ENCODE results near the gene MGAT3.

Gene MGAT3

DNA sequence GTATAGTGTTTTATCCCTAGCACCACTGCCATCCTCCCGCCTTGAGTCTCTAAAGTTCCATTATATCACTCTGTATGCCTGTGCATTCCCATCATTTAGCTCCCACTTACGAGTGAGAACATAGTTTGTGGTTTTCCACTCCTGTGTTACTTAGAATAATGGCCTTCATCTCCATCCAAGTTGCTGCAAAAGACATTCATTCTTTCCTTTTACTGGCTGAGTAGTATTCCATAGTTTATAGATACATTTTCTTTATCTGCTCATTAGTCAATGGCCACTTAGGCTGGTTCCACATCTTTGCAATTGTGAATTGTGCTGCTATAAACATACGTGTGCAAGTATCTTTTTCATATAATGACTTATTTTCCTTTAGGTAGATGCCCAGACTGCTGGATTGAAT, 32.8 kb upstream of the MGAT3 start:
- no peak for DNase-seq (ENCODE audit: low read depth in 1 of 2, low spot score in 1 of 2)
- Histone ChIP-seq H3K27me3 (ENCODE audit: insufficient read depth, poor library complexity, severe bottlenecking) (no peaks in the 10 kb centered on the region), H3K27ac (replicated peaks) (no peak overlapping the region), H3K4me3 (replicated peaks; ENCODE audit: insufficient read depth, low read length) (no peak overlapping the region)
- no peak for TF ChIP-seq GABPA (IDR thresholded peaks at IDR 0.05; ENCODE audit: low read depth)
- TF ChIP-seq, protein P1, sequence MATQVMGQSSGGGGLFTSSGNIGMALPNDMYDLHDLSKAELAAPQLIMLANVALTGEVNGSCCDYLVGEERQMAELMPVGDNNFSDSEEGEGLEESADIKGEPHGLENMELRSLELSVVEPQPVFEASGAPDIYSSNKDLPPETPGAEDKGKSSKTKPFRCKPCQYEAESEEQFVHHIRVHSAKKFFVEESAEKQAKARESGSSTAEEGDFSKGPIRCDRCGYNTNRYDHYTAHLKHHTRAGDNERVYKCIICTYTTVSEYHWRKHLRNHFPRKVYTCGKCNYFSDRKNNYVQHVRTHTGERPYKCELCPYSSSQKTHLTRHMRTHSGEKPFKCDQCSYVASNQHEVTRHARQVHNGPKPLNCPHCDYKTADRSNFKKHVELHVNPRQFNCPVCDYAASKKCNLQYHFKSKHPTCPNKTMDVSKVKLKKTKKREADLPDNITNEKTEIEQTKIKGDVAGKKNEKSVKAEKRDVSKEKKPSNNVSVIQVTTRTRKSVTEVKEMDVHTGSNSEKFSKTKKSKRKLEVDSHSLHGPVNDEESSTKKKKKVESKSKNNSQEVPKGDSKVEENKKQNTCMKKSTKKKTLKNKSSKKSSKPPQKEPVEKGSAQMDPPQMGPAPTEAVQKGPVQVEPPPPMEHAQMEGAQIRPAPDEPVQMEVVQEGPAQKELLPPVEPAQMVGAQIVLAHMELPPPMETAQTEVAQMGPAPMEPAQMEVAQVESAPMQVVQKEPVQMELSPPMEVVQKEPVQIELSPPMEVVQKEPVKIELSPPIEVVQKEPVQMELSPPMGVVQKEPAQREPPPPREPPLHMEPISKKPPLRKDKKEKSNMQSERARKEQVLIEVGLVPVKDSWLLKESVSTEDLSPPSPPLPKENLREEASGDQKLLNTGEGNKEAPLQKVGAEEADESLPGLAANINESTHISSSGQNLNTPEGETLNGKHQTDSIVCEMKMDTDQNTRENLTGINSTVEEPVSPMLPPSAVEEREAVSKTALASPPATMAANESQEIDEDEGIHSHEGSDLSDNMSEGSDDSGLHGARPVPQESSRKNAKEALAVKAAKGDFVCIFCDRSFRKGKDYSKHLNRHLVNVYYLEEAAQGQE (IDR thresholded peaks at IDR 0.05; ENCODE audit: insufficient replicate concordance, low read depth): no peak
- TF ChIP-seq, protein P2, sequence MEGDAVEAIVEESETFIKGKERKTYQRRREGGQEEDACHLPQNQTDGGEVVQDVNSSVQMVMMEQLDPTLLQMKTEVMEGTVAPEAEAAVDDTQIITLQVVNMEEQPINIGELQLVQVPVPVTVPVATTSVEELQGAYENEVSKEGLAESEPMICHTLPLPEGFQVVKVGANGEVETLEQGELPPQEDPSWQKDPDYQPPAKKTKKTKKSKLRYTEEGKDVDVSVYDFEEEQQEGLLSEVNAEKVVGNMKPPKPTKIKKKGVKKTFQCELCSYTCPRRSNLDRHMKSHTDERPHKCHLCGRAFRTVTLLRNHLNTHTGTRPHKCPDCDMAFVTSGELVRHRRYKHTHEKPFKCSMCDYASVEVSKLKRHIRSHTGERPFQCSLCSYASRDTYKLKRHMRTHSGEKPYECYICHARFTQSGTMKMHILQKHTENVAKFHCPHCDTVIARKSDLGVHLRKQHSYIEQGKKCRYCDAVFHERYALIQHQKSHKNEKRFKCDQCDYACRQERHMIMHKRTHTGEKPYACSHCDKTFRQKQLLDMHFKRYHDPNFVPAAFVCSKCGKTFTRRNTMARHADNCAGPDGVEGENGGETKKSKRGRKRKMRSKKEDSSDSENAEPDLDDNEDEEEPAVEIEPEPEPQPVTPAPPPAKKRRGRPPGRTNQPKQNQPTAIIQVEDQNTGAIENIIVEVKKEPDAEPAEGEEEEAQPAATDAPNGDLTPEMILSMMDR (IDR thresholded peaks at IDR 0.05; ENCODE audit: insufficient read depth, low read length): no peak
- TF ChIP-seq POLR2AphosphoS5 (IDR thresholded peaks at IDR 0.05; ENCODE audit: low read depth): no peak
- no peak for TF ChIP-seq SPI1 (IDR thresholded peaks at IDR 0.05; ENCODE audit: borderline replicate concordance, low read depth)

DNA sequence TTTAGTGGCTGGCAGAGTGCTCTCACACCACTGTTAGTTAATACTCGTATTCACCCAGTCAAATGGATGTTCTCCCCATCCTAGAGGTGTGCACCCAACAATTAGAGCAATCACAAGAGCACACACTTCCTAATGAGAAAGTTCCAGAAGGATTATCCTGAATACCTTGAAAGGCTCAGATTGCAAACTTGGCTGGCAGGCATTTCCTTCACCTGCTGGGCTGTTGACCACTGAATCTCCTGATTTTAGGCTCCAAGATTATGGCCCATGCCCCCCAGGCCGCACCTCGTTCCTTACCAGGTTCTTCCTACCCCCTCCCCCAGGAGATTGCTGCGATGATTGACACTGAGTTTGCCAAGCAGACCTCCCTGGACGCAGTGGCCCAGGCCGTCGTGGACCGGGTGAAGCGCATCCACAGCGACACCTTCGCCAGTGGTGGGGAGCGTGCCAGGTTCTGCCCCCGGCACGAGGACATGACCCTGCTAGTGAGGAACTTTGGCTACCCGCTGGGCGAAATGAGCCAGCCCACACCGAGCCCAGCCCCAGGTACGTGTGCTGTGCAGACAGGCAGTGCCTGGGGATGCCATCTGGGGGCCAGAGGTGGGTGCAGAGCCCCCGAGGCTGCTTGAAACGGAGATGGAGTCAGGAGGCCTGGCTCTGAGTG, 30.3 kb upstream of the MGAT3 start:
- no peak for TF ChIP-seq SPI1 (IDR thresholded peaks at IDR 0.05; ENCODE audit: borderline replicate concordance, low read depth)
- TF ChIP-seq POLR2AphosphoS5 (IDR thresholded peaks at IDR 0.05; ENCODE audit: low read depth): no peak
- TF ChIP-seq, protein P2 (IDR thresholded peaks at IDR 0.05; ENCODE audit: insufficient read depth, low read length): no peak
- no peak for TF ChIP-seq GABPA (IDR thresholded peaks at IDR 0.05; ENCODE audit: low read depth)
- TF ChIP-seq, protein P1 (IDR thresholded peaks at IDR 0.05; ENCODE audit: insufficient replicate concordance, low read depth): no peak
- no peak for DNase-seq (ENCODE audit: low read depth in 1 of 2, low spot score in 1 of 2)
- no peaks in the 10 kb centered on the region for H3K27me3 ChIP-seq (ENCODE audit: insufficient read depth, poor library complexity, severe bottlenecking)
- H3K4me3 ChIP-seq (replicated peaks; ENCODE audit: insufficient read depth, low read length): no peak overlapping the region
- no peak overlapping the region for H3K27ac ChIP-seq (replicated peaks)

DNA sequence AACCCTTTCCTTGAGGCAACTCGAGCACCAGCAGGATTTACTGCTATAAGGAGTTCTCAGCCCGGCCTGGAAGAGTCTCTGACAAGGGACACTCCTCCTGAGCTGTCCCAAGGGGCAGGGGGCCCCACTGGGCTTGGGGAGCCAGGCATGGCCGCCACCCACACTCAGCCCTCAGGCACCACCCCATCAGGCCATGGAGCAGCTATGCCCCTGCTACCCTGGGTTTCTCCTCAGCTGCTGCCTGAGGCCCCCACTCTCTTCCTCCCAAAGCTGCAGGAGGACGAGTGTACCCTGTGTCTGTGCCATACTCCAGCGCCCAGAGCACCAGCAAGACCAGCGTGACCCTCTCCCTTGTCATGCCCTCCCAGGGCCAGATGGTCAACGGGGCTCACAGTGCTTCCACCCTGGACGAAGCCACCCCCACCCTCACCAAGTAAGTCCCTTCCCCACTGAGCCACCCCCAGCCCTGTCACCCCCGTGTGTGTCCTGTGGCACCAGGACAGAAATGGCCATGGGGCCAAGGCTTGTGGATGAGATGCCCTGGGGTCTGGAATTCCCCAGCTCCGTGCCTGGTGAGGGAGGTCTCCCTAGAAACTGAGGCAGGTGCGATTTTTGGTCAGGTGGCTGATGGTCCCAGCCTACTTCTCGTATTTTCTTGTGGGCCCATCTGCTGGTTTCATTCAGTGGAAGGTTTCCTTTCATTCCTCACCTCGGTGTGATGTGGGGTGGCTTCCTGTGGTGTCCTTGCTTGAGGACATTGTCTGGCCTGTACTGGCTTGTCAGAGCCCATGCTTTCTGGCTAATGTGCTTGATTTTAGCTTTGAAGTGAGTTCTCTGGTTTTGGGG, 28.8 kb upstream of the MGAT3 start:
- Histone ChIP-seq H3K27me3 (ENCODE audit: insufficient read depth, poor library complexity, severe bottlenecking) (no peaks in the 10 kb centered on the region), H3K27ac (replicated peaks) (no peak overlapping the region), H3K4me3 (replicated peaks; ENCODE audit: insufficient read depth, low read length) (no peak overlapping the region)
- no peak for DNase-seq (ENCODE audit: low read depth in 1 of 2, low spot score in 1 of 2)
- TF ChIP-seq, protein P1 (IDR thresholded peaks at IDR 0.05; ENCODE audit: insufficient replicate concordance, low read depth): no peak
- TF ChIP-seq, protein P2 (IDR thresholded peaks at IDR 0.05; ENCODE audit: insufficient read depth, low read length): no peak
- no peak for TF ChIP-seq SPI1 (IDR thresholded peaks at IDR 0.05; ENCODE audit: borderline replicate concordance, low read depth)
- TF ChIP-seq GABPA (IDR thresholded peaks at IDR 0.05; ENCODE audit: low read depth): no peak
- no peak for TF ChIP-seq POLR2AphosphoS5 (IDR thresholded peaks at IDR 0.05; ENCODE audit: low read depth)
